ENCODE measurements around the gene AAMP.

Gene AAMP

GRCh38 chr2:218272531-218273212, 2.7 kb upstream of the AAMP start:
- no peak overlapping the region for H3K4me3 ChIP-seq (ENCODE audit: low read depth, low read length)
- TF ChIP-seq CTCF (IDR thresholded peaks at IDR 0.05; ENCODE audit: borderline replicate concordance, insufficient read depth, low read depth, low read length) = peak; percentile 92

- no peak overlapping the region for H3K4me3 ChIP-seq (ENCODE audit: low read depth, low read length)
- no peak for TF ChIP-seq CTCF (IDR thresholded peaks at IDR 0.05; ENCODE audit: borderline replicate concordance, insufficient read depth, low read depth, low read length)
These were observed 2.1 kb upstream of the AAMP start for GRCh38 chr2:218271865-218272530.

DNA sequence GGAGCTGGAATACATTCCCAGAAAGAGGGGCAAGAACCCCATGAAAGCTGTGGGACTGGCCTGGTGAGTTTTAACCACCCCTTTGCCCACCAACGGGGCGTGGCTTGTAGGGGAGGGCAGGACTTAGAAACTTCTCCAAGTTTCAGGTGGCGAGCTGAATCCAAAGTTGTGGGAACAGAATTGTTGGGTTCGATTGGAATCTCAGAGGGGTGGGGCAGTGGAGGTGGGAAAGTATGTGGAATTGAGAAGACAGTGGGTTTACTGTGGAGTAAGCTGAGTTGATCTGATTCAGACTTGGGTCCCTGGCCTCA, 1.5 kb upstream of the AAMP start:
- H3K4me3 ChIP-seq (ENCODE audit: low read depth, low read length) = no peak overlapping the region
- TF ChIP-seq CTCF (IDR thresholded peaks at IDR 0.05; ENCODE audit: borderline replicate concordance, insufficient read depth, low read depth, low read length) = no peak

DNA sequence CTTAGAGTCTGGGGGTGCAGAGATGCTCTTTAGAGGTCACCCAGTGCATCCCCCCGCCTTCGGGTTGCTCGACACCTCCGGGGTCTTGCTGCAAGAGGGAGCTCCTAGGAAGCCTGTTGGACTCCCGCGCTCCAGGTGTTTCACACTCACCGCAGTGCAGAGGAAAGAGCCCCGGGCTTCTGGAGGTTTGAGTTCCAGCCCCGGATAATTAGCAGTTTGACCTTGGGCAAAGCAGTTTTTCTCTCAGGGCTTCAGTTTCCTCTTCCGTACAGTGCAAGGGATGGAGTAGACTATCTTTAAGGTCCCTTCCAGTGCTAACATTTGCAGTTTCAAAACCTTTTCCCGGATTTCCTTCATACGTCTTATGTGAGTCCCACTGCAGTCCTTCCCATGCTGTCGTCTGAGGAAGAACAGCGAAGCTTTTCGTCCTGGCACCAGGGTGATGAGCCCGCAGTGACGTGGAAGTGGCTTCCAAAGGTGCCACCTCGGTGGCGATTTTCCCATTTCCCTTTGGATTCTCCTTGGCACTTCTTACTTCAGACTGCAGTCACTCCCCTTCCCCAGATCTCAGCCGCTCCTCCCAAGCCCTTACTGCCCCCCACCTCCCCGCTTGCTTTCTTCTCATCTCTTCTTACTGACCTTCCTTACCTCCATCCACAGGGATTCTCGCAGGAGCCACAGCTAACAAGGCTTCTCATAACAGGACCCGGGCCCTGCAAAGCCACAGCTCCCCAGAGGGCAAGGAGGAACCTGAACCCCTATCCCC, 967 bp upstream of the AAMP start:
- peak overlapping the region; percentile 75 for H3K4me3 ChIP-seq (ENCODE audit: low read depth, low read length)

GRCh38 chr2:218267259-218267658, 2.7 kb downstream of the AAMP start:
- TF ChIP-seq CTCF (IDR thresholded peaks at IDR 0.05; ENCODE audit: borderline replicate concordance, insufficient read depth, low read depth, low read length) = no peak

More for the DNA sequence above, 967 bp upstream of the AAMP start:
- no peak for TF ChIP-seq CTCF (IDR thresholded peaks at IDR 0.05; ENCODE audit: borderline replicate concordance, insufficient read depth, low read depth, low read length)

DNA sequence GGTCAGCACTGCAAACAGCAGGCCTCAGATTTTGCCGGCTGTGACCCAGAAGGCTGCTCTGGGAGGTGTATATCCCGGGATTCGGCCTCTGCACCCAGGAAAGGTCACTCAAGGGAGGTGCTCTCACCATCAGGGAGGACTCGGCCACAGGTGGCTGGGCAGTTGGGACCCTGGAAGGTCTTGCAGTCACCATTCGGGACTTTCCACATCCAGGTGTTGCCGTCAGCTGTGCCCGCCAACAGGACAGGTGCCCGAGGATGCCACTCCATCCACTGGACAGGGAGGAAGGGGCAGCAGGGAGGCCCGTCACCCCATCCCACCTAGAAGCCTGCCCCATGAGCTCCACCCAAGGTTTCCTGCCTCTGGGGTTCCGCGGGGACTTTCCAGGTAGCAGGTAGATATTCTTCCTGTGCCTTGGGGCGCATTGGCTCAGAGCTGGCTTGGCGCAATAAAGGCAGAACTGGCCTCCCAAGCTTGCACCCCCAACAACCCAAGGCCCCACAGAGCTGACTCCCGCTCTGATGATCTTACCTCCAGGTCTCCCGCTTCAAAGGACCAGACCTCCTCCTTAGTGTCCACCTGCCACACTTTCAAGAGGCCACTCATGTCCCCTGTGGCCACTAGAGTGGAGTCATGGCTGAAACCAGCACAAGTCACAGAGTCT, 3.5 kb downstream of the AAMP start:
- H3K4me3 ChIP-seq (ENCODE audit: low read depth, low read length) = no peak overlapping the region
- TF ChIP-seq CTCF (IDR thresholded peaks at IDR 0.05; ENCODE audit: borderline replicate concordance, insufficient read depth, low read depth, low read length) = no peak

More at GRCh38 chr2:218267259-218267658, 2.7 kb downstream of the AAMP start:
- no peak overlapping the region for H3K4me3 ChIP-seq (ENCODE audit: low read depth, low read length)
